Neural progenitor cell (in vitro differentiated cells): ENCODE measurements around the gene EFNA5. TPM values are rescaled to one million over a fixed set of nuclear protein-coding genes. Genes with fewer than 3 reads are reported as not detected.

Experiments used
- DNase-seq: peaks from one replicate; pipeline ENCODE4 v3.0.0-alpha.2; 2016; ENCODE audit warnings: low spot score
- H2AFZ ChIP-seq: fragments of 200-600 bp; sonication (generic); replicated peaks from 2 replicates; pipeline ENCODE4 v1.6.1; 2016; ENCODE audit warnings: antibody characterized with exemption
- H3F3A ChIP-seq: fragments of 200-600 bp; sonication (generic); 2 replicates; pipeline ENCODE4 v1.6.1; 2016; ENCODE audit warnings: antibody characterized with exemption, low read depth
- H3K27ac ChIP-seq: fragments of 200-600 bp; sonication (generic); 2 replicates; pipeline ENCODE4 v1.5.1; 2016; ENCODE audit warnings: mild to moderate bottlenecking
- H3K27me3 ChIP-seq: fragments of 200-600 bp; sonication (generic); 2 replicates; pipeline ENCODE4 v1.6.1; 2016; ENCODE audit warnings: mild to moderate bottlenecking, moderate library complexity
- H3K36me3 ChIP-seq: fragments of 200-600 bp; sonication (generic); 2 replicates; pipeline ENCODE4 v1.5.1; 2016
- H3K4me1 ChIP-seq: fragments of 200-600 bp; sonication (generic); 2 replicates; pipeline ENCODE4 v1.6.1; 2016; ENCODE audit warnings: mixed run types
- H3K4me2 ChIP-seq: fragments of 200-600 bp; sonication (generic); 2 replicates; pipeline ENCODE4 v1.6.1; 2016
- H3K4me3 ChIP-seq: fragments of 200-600 bp; sonication (generic); 2 replicates; pipeline ENCODE4 v1.5.1; 2016
- H3K79me2 ChIP-seq: fragments of 200-600 bp; sonication (generic); 2 replicates; pipeline ENCODE4 v1.6.1; 2016; ENCODE audit warnings: low read depth
- H3K9ac ChIP-seq: fragments of 200-600 bp; sonication (generic); 2 replicates; pipeline ENCODE4 v1.6.1; 2016
- H3K9me3 ChIP-seq: fragments of 200-600 bp; sonication (generic); 2 replicates; pipeline ENCODE4 v1.5.1; 2016; ENCODE audit warnings: low read depth
- H4K20me1 ChIP-seq: fragments of 200-600 bp; sonication (generic); 2 replicates; pipeline ENCODE4 v1.6.1; 2016; ENCODE audit warnings: low read depth
- H3K27ac Mint-ChIP-seq: 3 replicates; pipeline ENCODE4 v1.8.0; 2021; ENCODE audit warnings: mixed read lengths
- H3K27me3 Mint-ChIP-seq: 2 replicates; pipeline ENCODE4 v1.8.0; 2022; ENCODE audit warnings: low read depth, mild to moderate bottlenecking, inconsistent platforms, moderate library complexity, mixed read lengths; ENCODE audit not compliant: insufficient read depth
- H3K36me3 Mint-ChIP-seq: 3 replicates; pipeline ENCODE4 v1.8.0; 2021; ENCODE audit warnings: mixed read lengths
- H3K4me1 Mint-ChIP-seq: 3 replicates; pipeline ENCODE4 v1.8.0; 2021; ENCODE audit warnings: mixed read lengths
- H3K4me3 Mint-ChIP-seq: 3 replicates; pipeline ENCODE4 v1.8.0; 2021; ENCODE audit warnings: mild to moderate bottlenecking, moderate library complexity, mixed read lengths
- H3K9me3 Mint-ChIP-seq: 3 replicates; pipeline ENCODE4 v1.8.0; 2020; ENCODE audit warnings: mixed read lengths
- CTCF ChIP-seq: fragments of 200-600 bp; sonication (generic); IDR thresholded peaks from 2 replicates; pipeline ENCODE4 v1.5.1; 2017; ENCODE audit warnings: antibody characterized with exemption, mild to moderate bottlenecking
- EZH2 ChIP-seq: fragments of 200-600 bp; sonication (generic); IDR thresholded peaks from 2 replicates; pipeline ENCODE4 v1.6.1; 2017; ENCODE audit warnings: antibody characterized with exemption, mild to moderate bottlenecking, moderate library complexity
- EZH2phosphoT487 ChIP-seq: fragments of 200-600 bp; sonication (generic); IDR thresholded peaks from 2 replicates; pipeline ENCODE4 v1.6.1; 2017; ENCODE audit warnings: antibody characterized with exemption
- total RNA-seq: library from RNA; depleted of rRNA; stranded (reverse); fragments of >200 nt; gene quantifications from 2 replicates; pipeline ENCODE4 v1.2.3, GENCODE V29; 2015; ENCODE audit warnings: low replicate concordance

The EFNA5 gene
- total RNA-seq, 1 donor from 2014 or later, result 105 TPM

DNA sequence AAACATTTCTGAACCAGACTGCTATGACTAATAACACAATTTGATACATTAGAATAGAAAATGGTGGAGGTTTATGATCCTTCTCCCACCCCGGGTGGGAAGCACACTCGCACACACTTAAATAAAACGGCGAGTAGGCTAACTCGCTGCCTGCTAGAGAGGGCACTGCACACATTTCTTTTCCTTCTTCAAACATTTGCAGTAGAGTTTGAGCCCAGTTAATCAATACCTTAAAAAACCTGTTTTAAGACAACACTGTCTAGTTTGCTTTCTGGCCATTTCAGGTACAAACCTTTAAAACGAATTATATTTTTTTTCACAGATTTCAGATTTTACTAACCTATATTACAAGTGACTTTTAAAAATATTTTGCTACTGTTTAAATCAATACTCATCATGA, 63.5 kb downstream of the EFNA5 start:
- no peaks in the 10 kb centered on the region for H3K27me3 ChIP-seq
- peaks cover 100% of the 10 kb centered on the region for H3K79me2 ChIP-seq
- H3F3A ChIP-seq, result peaks cover 26% of the 10 kb centered on the region
- Mint-ChIP-seq H3K27me3 (peaks cover 2% of the 10 kb centered on the region), H3K27ac (no peak overlapping the region), H3K4me1 (peaks cover 82% of the 10 kb centered on the region), H3K4me3 (no peak overlapping the region), H3K36me3 (peaks cover 15% of the 10 kb centered on the region), H3K9me3 (peaks cover 2% of the 10 kb centered on the region)
- DNase-seq, result no peak
- H3K9me3 ChIP-seq, result no peaks in the 10 kb centered on the region
- H3K27ac ChIP-seq, result no peak overlapping the region
- H3K4me3 ChIP-seq, result no peak overlapping the region
- H2AFZ ChIP-seq, result no peak overlapping the region
- no peak overlapping the region for H3K9ac ChIP-seq
- no peaks in the 10 kb centered on the region for H3K36me3 ChIP-seq
- H4K20me1 ChIP-seq, result peaks cover 100% of the 10 kb centered on the region
- peaks cover 86% of the 10 kb centered on the region for H3K4me1 ChIP-seq
- peak overlapping the region; percentile 53 for H3K4me2 ChIP-seq
- TF ChIP-seq CTCF, result no peak
- no peak for TF ChIP-seq EZH2
- TF ChIP-seq EZH2phosphoT487, result no peak

DNA sequence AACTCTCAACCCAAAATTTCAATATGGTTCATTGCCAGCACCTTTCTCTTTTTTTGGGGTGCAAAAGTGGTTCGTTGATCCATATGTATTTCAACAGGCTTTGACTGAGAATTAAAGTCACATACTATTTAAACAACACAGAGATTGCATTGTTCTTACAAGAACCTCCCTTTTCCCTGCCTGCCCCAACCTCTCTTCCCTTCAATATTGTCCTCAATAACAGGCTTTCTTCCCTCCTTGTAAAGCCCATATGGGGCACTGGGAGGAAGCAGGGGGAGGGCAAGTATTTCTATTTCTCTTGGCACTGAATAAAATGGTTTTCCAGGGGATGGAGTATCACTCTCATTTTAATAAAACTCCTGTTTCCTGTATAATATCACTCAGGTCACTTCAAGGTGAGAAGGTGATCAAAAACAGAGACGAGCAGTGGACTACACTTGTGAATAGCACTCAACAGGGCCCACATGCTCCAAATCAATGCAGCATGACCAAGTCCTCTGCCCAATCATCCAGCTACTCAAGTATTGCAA, 65.1 kb downstream of the EFNA5 start:
- no peaks in the 10 kb centered on the region for H3K36me3 ChIP-seq
- peaks cover 83% of the 10 kb centered on the region for H3K4me1 ChIP-seq
- peaks cover 19% of the 10 kb centered on the region for H3K36me3 Mint-ChIP-seq
- no peaks in the 10 kb centered on the region for H3K27me3 ChIP-seq
- H4K20me1 ChIP-seq, result peaks cover 100% of the 10 kb centered on the region
- H3K4me1 Mint-ChIP-seq, result peaks cover 81% of the 10 kb centered on the region
- no peaks in the 10 kb centered on the region for H3K9me3 ChIP-seq
- H3K9ac ChIP-seq, result no peak overlapping the region
- H3K79me2 ChIP-seq, result peaks cover 100% of the 10 kb centered on the region
- no peak overlapping the region for H3K4me3 ChIP-seq
- H3F3A ChIP-seq, result peaks cover 35% of the 10 kb centered on the region
- H2AFZ ChIP-seq, result no peak overlapping the region
- H3K4me2 ChIP-seq, result peak overlapping the region; percentile 53
- H3K27ac ChIP-seq, result no peak overlapping the region
- peak overlapping the region; percentile 6 for H3K4me3 Mint-ChIP-seq
- no peak for DNase-seq
- TF ChIP-seq EZH2 (no peak), EZH2phosphoT487 (no peak), CTCF (no peak)
- peaks cover 2% of the 10 kb centered on the region for H3K9me3 Mint-ChIP-seq
- H3K27me3 Mint-ChIP-seq, result peaks cover 2% of the 10 kb centered on the region
- no peak overlapping the region for H3K27ac Mint-ChIP-seq

DNA sequence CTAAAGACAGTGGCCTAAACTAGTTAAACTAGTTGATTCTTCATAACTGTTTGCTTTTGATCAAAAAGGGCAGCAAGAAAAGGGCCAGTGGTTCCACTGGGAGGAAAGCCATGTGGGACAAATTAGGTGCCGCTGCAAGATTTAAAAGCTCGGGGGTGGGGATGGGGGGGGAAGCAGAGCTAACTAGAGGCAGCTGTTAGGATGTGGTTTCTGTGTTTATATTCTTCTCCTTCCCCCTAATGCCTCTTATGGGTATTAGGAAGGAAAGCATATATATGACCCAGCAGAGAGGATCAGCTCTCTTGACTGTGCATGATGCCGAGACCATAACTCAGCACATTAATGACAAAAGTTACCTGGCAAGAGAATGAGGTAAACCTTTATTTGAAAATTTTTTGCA, 65.7 kb downstream of the EFNA5 start:
- Histone ChIP-seq H3K27ac (no peak overlapping the region), H3K27me3 (no peaks in the 10 kb centered on the region), H2AFZ (no peak overlapping the region), H4K20me1 (peaks cover 100% of the 10 kb centered on the region), H3K9ac (no peak overlapping the region), H3K36me3 (no peaks in the 10 kb centered on the region), H3K4me2 (peak overlapping the region; percentile 53), H3K4me1 (peaks cover 84% of the 10 kb centered on the region), H3K9me3 (no peaks in the 10 kb centered on the region), H3K79me2 (peaks cover 100% of the 10 kb centered on the region), H3K4me3 (no peak overlapping the region), H3F3A (peaks cover 39% of the 10 kb centered on the region)
- Mint-ChIP-seq H3K27ac (no peak overlapping the region), H3K9me3 (no peaks in the 10 kb centered on the region), H3K4me3 (no peak overlapping the region), H3K36me3 (peaks cover 19% of the 10 kb centered on the region), H3K27me3 (peaks cover 2% of the 10 kb centered on the region), H3K4me1 (peaks cover 79% of the 10 kb centered on the region)
- DNase-seq, result no peak
- TF ChIP-seq CTCF (no peak), EZH2 (no peak)
